Measurements from ENCODE around the gene RRH. TPM values are rescaled to one million over a fixed set of nuclear protein-coding genes. Genes with fewer than 3 reads are reported as not detected.

The RRH gene
- total RNA-seq, 2 donors from 2014 or later, result 0.27 to 0.74 TPM

GRCh38 chr4:109861271-109861670, 33.5 kb downstream of the RRH start:
- TF ChIP-seq POLR2A (IDR thresholded peaks at IDR 0.05), result no peak
- no peak for TF ChIP-seq POLR2AphosphoS5 (IDR thresholded peaks at IDR 0.05)
- no peak for TF ChIP-seq CTCF (IDR thresholded peaks at IDR 0.05)
- Histone ChIP-seq H3K9me3 (no peaks in the 10 kb centered on the region), H3K4me1 (replicated peaks) (no peaks in the 10 kb centered on the region), H3K27me3 (replicated peaks; ENCODE audit: insufficient read depth) (no peaks in the 10 kb centered on the region), H3K27ac (no peak overlapping the region), H3K4me3 (no peak overlapping the region), H3K36me3 (no peaks in the 10 kb centered on the region)
- 97% methylated on average over 2 of the region's 2 CpGs for WGBS
- DNase-seq (ENCODE audit: low spot score), result no peak
- intact Hi-C loops (cut with DNase I), result no loop called here

GRCh38 chr4:109861916-109862511, 34.2 kb downstream of the RRH start:
- TF ChIP-seq CTCF (IDR thresholded peaks at IDR 0.05), result no peak
- whole genome bisulfite sequencing, result 74% methylated on average over 3 of the region's 3 CpGs
- H3K27me3 ChIP-seq (replicated peaks; ENCODE audit: insufficient read depth), result no peaks in the 10 kb centered on the region
- H3K27ac ChIP-seq, result no peak overlapping the region
- H3K9me3 ChIP-seq, result no peaks in the 10 kb centered on the region
- DNase-seq (ENCODE audit: low spot score), result no peak
- H3K4me1 ChIP-seq (replicated peaks), result no peaks in the 10 kb centered on the region
- H3K4me3 ChIP-seq, result no peak overlapping the region
- no peaks in the 10 kb centered on the region for H3K36me3 ChIP-seq
- intact Hi-C loops (cut with DNase I), result no loop called here

GRCh38 chr4:109864134-109864533, 36.4 kb downstream of the RRH start:
- TF ChIP-seq CTCF (IDR thresholded peaks at IDR 0.05) (no peak), POLR2A (IDR thresholded peaks at IDR 0.05) (no peak), POLR2AphosphoS5 (IDR thresholded peaks at IDR 0.05) (no peak)
- DNase-seq (ENCODE audit: low spot score), result no peak
- no peaks in the 10 kb centered on the region for H3K36me3 ChIP-seq
- no peaks in the 10 kb centered on the region for H3K27me3 ChIP-seq (replicated peaks; ENCODE audit: insufficient read depth)
- H3K9me3 ChIP-seq, result no peaks in the 10 kb centered on the region
- no peak overlapping the region for H3K27ac ChIP-seq
- no peaks in the 10 kb centered on the region for H3K4me1 ChIP-seq (replicated peaks)
- intact Hi-C loops (cut with DNase I), result no loop called here
- H3K4me3 ChIP-seq, result no peak overlapping the region

DNA sequence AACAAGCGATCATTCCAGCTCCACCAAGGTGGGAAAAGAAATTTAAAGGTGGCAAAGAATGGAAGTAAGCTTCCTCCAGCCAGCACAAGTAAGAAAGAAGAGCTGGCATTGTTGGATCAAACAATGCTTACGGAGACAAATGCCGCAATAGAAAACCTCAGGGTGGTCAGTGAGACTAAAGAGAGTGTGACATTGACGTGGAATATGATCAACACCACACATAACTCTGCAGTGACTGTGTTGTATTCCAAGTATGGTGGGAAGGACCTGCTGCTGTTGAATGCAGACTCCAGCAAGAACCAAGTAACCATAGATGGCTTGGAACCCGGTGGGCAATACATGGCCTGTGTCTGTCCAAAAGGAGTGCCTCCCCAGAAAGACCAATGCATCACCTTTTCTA, 42.3 kb downstream of the RRH start:
- Histone ChIP-seq H3K9me3 (no peaks in the 10 kb centered on the region), H3K4me1 (replicated peaks) (peaks cover 11% of the 10 kb centered on the region), H3K27me3 (replicated peaks; ENCODE audit: insufficient read depth) (no peaks in the 10 kb centered on the region), H3K27ac (no peak overlapping the region), H3K36me3 (no peaks in the 10 kb centered on the region), H3K4me3 (no peak overlapping the region)
- intact Hi-C loops (cut with DNase I), result no loop called here
- DNase-seq (ENCODE audit: low spot score), result no peak
- no peak for TF ChIP-seq POLR2A (IDR thresholded peaks at IDR 0.05)
- TF ChIP-seq CTCF (IDR thresholded peaks at IDR 0.05), result no peak
- TF ChIP-seq POLR2AphosphoS5 (IDR thresholded peaks at IDR 0.05), result no peak
- WGBS, result 97% methylated on average over 5 of the region's 5 CpGs

DNA sequence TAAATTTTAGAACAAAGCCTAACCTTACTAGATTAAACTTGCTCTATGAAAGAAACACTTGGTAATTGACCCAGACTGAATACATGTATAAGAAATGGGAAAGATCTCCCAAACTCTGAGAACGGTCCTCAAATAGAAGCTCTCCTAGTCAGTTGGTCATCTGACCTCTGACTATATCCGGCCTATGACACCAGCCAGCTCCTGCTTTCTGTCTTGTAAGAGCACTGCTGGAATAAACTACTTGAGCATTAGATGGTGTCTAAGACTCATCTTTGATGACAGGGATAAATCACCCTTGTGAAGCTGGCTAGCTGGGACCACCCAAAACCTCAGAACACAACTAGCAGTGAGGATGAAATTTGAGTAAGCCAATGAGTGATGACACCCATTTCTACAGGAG, 44.3 kb downstream of the RRH start:
- H3K36me3 ChIP-seq, result no peaks in the 10 kb centered on the region
- H3K27ac ChIP-seq, result no peak overlapping the region
- 92% methylated on average over 2 of the region's 2 CpGs for WGBS
- intact Hi-C loops (cut with DNase I), result no loop called here
- no peaks in the 10 kb centered on the region for H3K9me3 ChIP-seq
- peaks cover 11% of the 10 kb centered on the region for H3K4me1 ChIP-seq (replicated peaks)
- no peaks in the 10 kb centered on the region for H3K27me3 ChIP-seq (replicated peaks; ENCODE audit: insufficient read depth)
- no peak for TF ChIP-seq POLR2AphosphoS5 (IDR thresholded peaks at IDR 0.05)
- no peak for TF ChIP-seq CTCF (IDR thresholded peaks at IDR 0.05)
- TF ChIP-seq POLR2A (IDR thresholded peaks at IDR 0.05), result no peak
- no peak for DNase-seq (ENCODE audit: low spot score)
- no peak overlapping the region for H3K4me3 ChIP-seq

Data from prostate gland (tissue), 2 donors.